ENCODE results near the gene HTR7.
A peak's percentile ranks its signal among the peaks of the same experiment; 100 is the strongest.

HTR7 gene

GRCh38 chr10:90745565-90745964 lies 112.3 kb downstream of the HTR7 start:
- TF ChIP-seq CTCF (conservative IDR thresholded peaks at IDR 0.05; ENCODE audit: low read depth, low read length): no peak
- peak; percentile 20 for DNase-seq (ENCODE audit: low read depth)

DNA sequence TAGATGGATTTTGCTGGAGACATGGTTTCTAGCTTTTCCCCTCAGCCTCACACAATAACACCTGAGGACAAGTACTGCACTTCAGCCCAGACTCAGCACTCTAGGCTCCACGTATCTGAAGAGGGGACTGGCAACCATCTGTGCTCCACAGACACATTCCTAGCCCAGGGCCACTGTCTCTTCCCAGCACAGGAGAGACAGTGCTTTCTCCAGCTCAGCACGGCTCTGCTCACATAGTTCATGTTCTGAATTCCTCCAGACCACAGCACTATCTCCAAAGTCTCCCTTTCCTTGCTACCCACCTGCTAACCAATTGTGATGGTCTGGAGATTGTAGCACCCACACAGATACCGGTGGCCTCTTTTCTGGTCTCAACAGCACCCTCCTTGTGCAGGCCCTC lies 114.5 kb downstream of the HTR7 start:
- no peak for TF ChIP-seq CTCF (conservative IDR thresholded peaks at IDR 0.05; ENCODE audit: low read depth, low read length)
- DNase-seq (ENCODE audit: low read depth): no peak
- no peak overlapping the region for H3K4me3 ChIP-seq (ENCODE audit: low read depth, low read length)

More at GRCh38 chr10:90745565-90745964, 112.3 kb downstream of the HTR7 start:
- H3K4me3 ChIP-seq (ENCODE audit: low read depth, low read length): no peak overlapping the region

DNA sequence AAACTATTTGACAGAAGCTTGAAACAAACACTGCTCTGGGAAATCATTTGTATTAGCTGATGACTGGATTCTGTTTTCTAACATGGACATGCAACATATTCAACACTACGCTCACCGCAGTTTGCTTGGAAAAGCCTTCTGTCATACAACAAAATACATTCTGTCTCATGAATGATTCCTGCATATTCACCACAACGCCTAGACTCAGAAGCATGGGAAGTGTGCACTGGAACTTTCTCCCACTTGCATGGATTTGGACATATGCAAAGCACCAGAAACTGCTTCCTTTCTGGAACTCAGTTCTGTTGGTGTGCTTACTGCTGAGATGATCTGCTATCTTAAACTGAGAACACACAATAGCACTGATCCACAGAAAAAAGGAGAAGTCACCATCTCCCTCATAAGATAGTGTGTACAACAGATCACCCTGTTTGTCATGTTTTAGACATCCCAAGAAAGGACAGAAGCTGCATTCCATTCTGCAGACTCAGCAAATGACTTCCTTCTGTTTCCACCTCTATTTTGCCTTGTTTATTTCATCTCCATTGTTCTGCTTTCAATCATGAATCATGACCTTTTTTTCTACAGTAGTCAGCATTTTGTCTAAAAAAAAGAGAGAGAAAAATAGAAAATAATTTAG lies 115.8 kb downstream of the HTR7 start:
- no peak overlapping the region for H3K4me3 ChIP-seq (ENCODE audit: low read depth, low read length)
- TF ChIP-seq CTCF (conservative IDR thresholded peaks at IDR 0.05; ENCODE audit: low read depth, low read length): no peak
- DNase-seq (ENCODE audit: low read depth): peak; percentile 16

GRCh38 chr10:90740265-90740664 lies 117.6 kb downstream of the HTR7 start:
- DNase-seq (ENCODE audit: low read depth): no peak
- TF ChIP-seq CTCF (conservative IDR thresholded peaks at IDR 0.05; ENCODE audit: low read depth, low read length): no peak
- H3K4me3 ChIP-seq (ENCODE audit: low read depth, low read length): no peak overlapping the region

- TF ChIP-seq CTCF (conservative IDR thresholded peaks at IDR 0.05; ENCODE audit: low read depth, low read length): no peak
- H3K4me3 ChIP-seq (ENCODE audit: low read depth, low read length): no peak overlapping the region
- DNase-seq (ENCODE audit: low read depth): no peak
Measured at GRCh38 chr10:90738885-90739284, 119.0 kb downstream of the HTR7 start.

- H3K4me3 ChIP-seq (ENCODE audit: low read depth, low read length): no peak overlapping the region
- TF ChIP-seq CTCF (conservative IDR thresholded peaks at IDR 0.05; ENCODE audit: low read depth, low read length): no peak
- no peak for DNase-seq (ENCODE audit: low read depth)
Measured at GRCh38 chr10:90734415-90734814, 123.4 kb downstream of the HTR7 start.

DNA sequence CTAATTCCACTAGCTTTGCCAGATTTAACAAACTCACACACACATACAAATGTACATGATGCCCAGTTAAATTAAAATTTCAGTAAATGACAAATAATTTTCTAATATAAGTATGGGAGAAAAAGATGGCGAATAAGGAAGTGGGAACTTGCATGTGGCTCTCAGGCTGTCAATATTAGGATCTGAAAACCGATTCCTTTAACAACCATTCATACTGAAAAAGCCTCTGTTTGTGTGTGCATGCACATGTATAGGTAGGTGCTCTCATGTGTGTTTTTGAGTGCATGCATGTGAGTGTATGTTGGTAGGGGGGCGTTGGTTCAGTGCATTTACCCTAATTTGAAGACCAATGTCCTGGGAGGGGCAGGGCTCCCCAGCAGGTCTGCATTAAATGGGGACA lies 125.3 kb downstream of the HTR7 start:
- H3K4me3 ChIP-seq (ENCODE audit: low read depth, low read length): no peak overlapping the region
- DNase-seq (ENCODE audit: low read depth): no peak
- TF ChIP-seq CTCF (conservative IDR thresholded peaks at IDR 0.05; ENCODE audit: low read depth, low read length): no peak

Data from choroid plexus epithelial cell (primary cell).